Lower leg skin (tissue), 3 donors: ENCODE results near the gene POC1A.

ENCODE experiments used
- CTCF ChIP-seq, 3 donors: fragments of 450-650 bp; IDR thresholded peaks; one replicate each; pipeline ENCODE4 v1.5.1; 2016; ENCODE audit warnings: antibody characterized with exemption in 3 of 3, mild to moderate bottlenecking in 3 of 3, moderate library complexity in 2 of 3
- POLR2A ChIP-seq, 2 donors: fragments of 450-650 bp; IDR thresholded peaks; one replicate each; pipeline ENCODE4 v1.6.1; 2016 to 2017; ENCODE audit warnings: antibody characterized with exemption in 2 of 2, mild to moderate bottlenecking in 1 of 2, moderate library complexity in 1 of 2

GRCh38 chr3:52093756-52094545, 60.3 kb downstream of the POC1A start:
- TF ChIP-seq CTCF (IDR thresholded peaks at IDR 0.05) (no peak), POLR2A (IDR thresholded peaks at IDR 0.05) (no peak)
